ENCODE results near the gene SMYD3.
A peak's percentile ranks its signal among the peaks of the same experiment; 100 is the strongest.
"Not testable (repeated sequence)": the region's sequence is repeated elsewhere in the genome, so short reads cannot be mapped to it uniquely, and the experiment has no call there.

SMYD3 gene

DNA sequence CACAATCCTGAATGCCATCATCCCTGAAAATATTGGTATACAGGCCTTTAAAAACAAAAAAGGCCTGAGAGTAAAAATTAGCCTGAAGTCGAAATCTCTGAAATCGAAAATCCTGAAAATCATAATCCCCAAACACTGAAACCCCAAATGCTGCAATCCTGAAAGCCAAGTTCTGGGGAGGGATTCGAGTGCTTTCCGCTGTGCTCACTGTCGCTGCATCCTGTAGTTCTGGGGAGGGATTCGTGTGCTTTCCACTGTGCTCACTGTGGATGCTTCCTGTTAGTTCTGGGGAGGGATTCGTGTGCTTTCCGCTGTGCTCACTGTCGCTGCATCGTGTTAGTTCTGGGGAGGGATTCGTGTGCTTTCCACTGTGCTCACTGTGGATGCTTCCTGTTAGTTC, 435.5 kb downstream of the SMYD3 start:
- WGBS, 2 experiments (ENCODE audit: insufficient coverage in 2 of 2), result 70 to 72% methylated on average over 5 to 8 of the region's 11 CpGs
- H3K27ac ChIP-seq (ENCODE audit: low read depth, low read length, severe bottlenecking), result not testable (repeated sequence)

DNA sequence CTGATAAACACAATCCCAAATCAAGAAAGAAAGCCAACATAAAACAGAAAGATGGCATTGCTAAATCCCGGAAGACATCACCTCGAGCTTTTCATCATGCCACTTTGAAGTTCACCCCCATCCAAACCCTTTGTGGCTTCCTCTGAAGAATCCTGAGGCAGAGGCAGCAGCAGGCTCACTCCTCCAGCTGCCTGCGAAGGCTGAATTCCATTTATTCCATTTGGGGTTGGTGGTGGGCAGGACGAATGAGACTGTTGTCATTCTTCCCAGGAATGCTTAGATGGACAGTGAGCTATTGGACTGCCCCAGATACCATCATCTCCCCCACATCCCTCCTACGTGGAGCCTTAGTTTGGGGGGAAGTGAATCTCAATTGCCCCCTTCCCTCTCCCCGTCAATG, 437.5 kb downstream of the SMYD3 start:
- Histone ChIP-seq H3K9me3 (ENCODE audit: control insufficient read depth, low read length) (no peaks in the 10 kb centered on the region), H3K27ac (ENCODE audit: low read depth, low read length, severe bottlenecking) (no peak overlapping the region), H3K4me3 (ENCODE audit: extremely low read depth, insufficient read depth, low read length, poor library complexity, severe bottlenecking) (no peak overlapping the region), H3K36me3 (ENCODE audit: control insufficient read depth, insufficient read depth, low read length) (no peaks in the 10 kb centered on the region), H3K4me1 (ENCODE audit: control insufficient read depth, insufficient read depth, low read length, poor library complexity, severe bottlenecking) (peaks cover 8% of the 10 kb centered on the region)
- 71 to 73% methylated on average over 2 to 3 of the region's 6 CpGs for WGBS, 2 experiments (ENCODE audit: insufficient coverage in 2 of 2)

More for the DNA sequence above, 435.5 kb downstream of the SMYD3 start:
- H3K4me3 ChIP-seq (ENCODE audit: extremely low read depth, insufficient read depth, low read length, poor library complexity, severe bottlenecking); H3K9me3 ChIP-seq (ENCODE audit: control insufficient read depth, low read length); H3K36me3 ChIP-seq (ENCODE audit: control insufficient read depth, insufficient read depth, low read length); H3K4me1 ChIP-seq (ENCODE audit: control insufficient read depth, insufficient read depth, low read length, poor library complexity, severe bottlenecking): not testable (repeated sequence)

DNA sequence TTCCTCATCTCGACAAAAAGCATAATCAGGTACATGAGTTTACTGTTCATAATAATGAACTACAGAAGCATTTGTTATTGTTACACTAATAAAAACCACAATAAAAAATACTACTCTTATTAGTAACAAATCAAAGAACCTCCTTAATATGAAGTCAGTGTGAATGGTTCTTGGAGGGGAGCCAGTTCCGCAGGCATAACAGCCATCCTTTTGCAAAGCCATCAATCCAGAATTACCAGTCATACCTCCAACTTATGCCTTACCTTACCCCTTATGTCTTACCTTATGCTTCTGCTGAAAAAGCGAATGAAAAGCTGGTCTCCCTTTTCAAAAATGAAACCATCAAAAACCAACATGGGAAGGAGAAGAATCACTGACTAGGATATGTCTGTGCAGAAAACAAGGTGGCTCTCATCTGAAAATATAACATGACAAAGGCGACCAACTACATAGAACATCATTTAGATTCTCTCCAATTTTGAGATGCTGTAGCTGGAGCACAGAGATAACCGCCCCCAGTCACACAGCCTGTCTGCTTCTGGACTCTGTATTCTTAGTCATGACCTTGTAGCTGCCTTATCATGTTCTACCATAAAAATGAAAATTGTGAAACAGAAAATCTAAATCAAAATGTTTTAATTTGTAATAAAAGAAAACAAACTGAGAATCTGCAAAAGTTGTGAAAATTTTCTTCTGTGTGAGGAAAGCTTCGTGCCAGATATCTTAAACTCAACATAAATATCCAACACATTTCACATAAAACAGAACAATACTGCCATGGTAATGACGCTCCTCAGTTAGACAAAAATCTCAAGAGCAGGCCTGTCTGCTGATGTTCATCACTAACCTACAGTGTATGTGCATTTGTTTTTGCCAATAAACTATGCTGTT, 438.2 kb downstream of the SMYD3 start:
- Histone ChIP-seq H3K4me1 (ENCODE audit: control insufficient read depth, insufficient read depth, low read length, poor library complexity, severe bottlenecking) (peaks cover 8% of the 10 kb centered on the region), H3K36me3 (ENCODE audit: control insufficient read depth, insufficient read depth, low read length) (no peaks in the 10 kb centered on the region), H3K9me3 (ENCODE audit: control insufficient read depth, low read length) (no peaks in the 10 kb centered on the region), H3K4me3 (ENCODE audit: extremely low read depth, insufficient read depth, low read length, poor library complexity, severe bottlenecking) (no peak overlapping the region), H3K27ac (ENCODE audit: low read depth, low read length, severe bottlenecking) (no peak overlapping the region)
- 92 to 100% methylated on average over 1 to 2 of the region's 7 CpGs for WGBS, 2 experiments (ENCODE audit: insufficient coverage in 2 of 2)

DNA sequence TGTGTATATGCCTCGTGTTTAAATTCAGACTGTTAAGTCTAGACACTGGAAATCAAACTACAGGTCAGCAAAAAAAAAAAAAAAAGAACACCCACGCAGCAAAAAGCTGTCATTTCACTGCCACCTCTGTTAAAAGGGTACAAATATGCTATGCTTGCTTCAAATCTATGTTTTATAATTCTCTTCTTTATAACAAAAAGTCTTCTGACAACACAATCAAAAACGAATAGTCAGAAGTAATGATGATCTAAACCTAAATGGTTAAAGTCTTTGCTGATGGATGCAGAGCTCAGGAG, 438.9 kb downstream of the SMYD3 start:
- 67% methylated on average over 1 of the region's 3 CpGs; no CpG with 5 or more reads in 1 of the 2 experiments for WGBS, 2 experiments (ENCODE audit: insufficient coverage in 2 of 2)
- peaks cover 8% of the 10 kb centered on the region for H3K4me1 ChIP-seq (ENCODE audit: control insufficient read depth, insufficient read depth, low read length, poor library complexity, severe bottlenecking)
- no peak overlapping the region for H3K4me3 ChIP-seq (ENCODE audit: extremely low read depth, insufficient read depth, low read length, poor library complexity, severe bottlenecking)
- no peaks in the 10 kb centered on the region for H3K9me3 ChIP-seq (ENCODE audit: control insufficient read depth, low read length)
- H3K36me3 ChIP-seq (ENCODE audit: control insufficient read depth, insufficient read depth, low read length), result no peaks in the 10 kb centered on the region
- H3K27ac ChIP-seq (ENCODE audit: low read depth, low read length, severe bottlenecking), result no peak overlapping the region

DNA sequence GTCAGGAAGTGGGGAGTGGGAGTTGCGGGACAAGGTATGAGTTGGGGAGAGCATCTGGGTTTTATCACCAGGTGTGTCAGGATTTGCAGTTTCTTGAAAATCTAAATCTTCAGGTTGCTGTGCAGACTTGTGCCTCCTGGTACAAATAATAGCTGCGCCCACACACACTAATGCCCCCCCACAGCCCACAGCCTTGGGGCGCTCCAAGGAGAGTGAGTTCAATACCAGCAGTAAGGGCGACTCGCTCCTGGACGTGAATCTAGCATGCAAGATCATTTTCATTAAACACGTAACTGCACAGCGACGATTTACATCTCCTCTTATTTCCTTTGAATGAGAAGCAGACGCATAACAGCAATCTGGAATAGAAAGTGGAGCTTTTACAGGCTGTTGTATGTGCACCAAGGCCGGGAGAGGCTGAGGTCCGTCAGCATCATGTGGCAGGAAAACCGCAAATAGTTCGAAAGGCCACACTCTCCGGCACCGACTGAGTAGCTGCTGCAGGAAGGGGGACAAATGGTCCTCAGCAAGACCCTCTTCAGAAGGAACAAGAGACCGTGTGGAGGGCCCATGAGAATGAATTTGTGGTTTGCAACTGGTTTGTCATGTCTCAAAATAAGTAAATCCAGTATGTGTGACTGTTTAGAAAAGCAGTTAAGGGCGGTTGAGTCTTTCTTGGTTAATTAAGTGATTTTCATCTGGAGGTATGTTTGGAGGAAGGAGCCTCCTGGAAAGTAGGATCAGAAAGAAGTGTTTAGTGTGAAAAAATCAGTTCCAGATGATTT, 439.5 kb downstream of the SMYD3 start:
- no peaks in the 10 kb centered on the region for H3K9me3 ChIP-seq (ENCODE audit: control insufficient read depth, low read length)
- WGBS, 2 experiments (ENCODE audit: insufficient coverage in 2 of 2), result 84 to 86% methylated on average over 16 to 17 of the region's 18 CpGs
- no peak overlapping the region for H3K4me3 ChIP-seq (ENCODE audit: extremely low read depth, insufficient read depth, low read length, poor library complexity, severe bottlenecking)
- H3K4me1 ChIP-seq (ENCODE audit: control insufficient read depth, insufficient read depth, low read length, poor library complexity, severe bottlenecking), result peaks cover 8% of the 10 kb centered on the region
- no peak overlapping the region for H3K27ac ChIP-seq (ENCODE audit: low read depth, low read length, severe bottlenecking)
- H3K36me3 ChIP-seq (ENCODE audit: control insufficient read depth, insufficient read depth, low read length), result no peaks in the 10 kb centered on the region

DNA sequence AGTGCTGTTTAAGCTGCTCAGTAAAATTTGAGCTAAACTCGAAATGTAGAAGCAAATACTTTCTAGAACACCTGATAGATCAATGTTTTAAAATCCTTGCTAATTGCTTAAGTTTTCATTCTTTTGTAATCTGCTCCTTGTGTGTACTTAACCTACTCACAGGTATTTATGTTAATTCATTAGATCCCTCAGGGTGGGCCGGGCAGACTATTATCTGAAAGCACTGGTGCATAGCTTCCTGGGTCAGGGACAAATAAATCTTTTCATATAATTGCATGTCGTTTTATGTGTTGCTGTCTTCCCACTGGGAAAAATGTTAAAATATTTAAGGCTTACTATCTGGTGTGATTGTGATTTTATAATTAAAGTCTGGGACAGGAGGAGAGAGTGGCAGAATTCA, 440.5 kb downstream of the SMYD3 start:
- Histone ChIP-seq H3K9me3 (ENCODE audit: control insufficient read depth, low read length) (no peaks in the 10 kb centered on the region), H3K4me1 (ENCODE audit: control insufficient read depth, insufficient read depth, low read length, poor library complexity, severe bottlenecking) (peaks cover 8% of the 10 kb centered on the region), H3K4me3 (ENCODE audit: extremely low read depth, insufficient read depth, low read length, poor library complexity, severe bottlenecking) (no peak overlapping the region), H3K27ac (ENCODE audit: low read depth, low read length, severe bottlenecking) (no peak overlapping the region), H3K36me3 (ENCODE audit: control insufficient read depth, insufficient read depth, low read length) (no peaks in the 10 kb centered on the region)
- WGBS, 2 experiments (ENCODE audit: insufficient coverage in 2 of 2), result 17 to 25% methylated on average over 1 of the region's 3 CpGs

DNA sequence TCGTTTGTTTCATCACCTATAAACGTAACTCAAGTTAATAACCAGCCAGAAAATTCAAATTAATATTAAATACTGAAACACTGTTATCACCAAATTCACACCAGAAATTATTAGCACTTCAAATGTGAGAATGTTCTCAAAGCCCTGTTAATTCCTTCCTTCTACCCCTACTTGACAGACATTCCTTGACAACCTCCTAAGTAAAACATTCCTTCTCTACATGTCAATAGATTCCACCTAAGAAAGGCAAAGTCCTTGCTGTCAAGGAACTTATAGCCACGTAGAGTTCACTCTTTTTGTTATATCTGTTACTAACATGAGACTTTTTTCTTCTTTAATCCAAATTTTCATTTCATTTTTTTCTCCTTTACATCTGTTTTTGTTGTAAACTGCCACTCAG, 441.5 kb downstream of the SMYD3 start:
- peaks cover 8% of the 10 kb centered on the region for H3K4me1 ChIP-seq (ENCODE audit: control insufficient read depth, insufficient read depth, low read length, poor library complexity, severe bottlenecking)
- H3K27ac ChIP-seq (ENCODE audit: low read depth, low read length, severe bottlenecking), result no peak overlapping the region
- H3K4me3 ChIP-seq (ENCODE audit: extremely low read depth, insufficient read depth, low read length, poor library complexity, severe bottlenecking), result no peak overlapping the region
- H3K9me3 ChIP-seq (ENCODE audit: control insufficient read depth, low read length), result no peaks in the 10 kb centered on the region
- WGBS, 2 experiments (ENCODE audit: insufficient coverage in 2 of 2), result 28 to 68% methylated on average over 2 to 3 of the region's 3 CpGs
- H3K36me3 ChIP-seq (ENCODE audit: control insufficient read depth, insufficient read depth, low read length), result no peaks in the 10 kb centered on the region

DNA sequence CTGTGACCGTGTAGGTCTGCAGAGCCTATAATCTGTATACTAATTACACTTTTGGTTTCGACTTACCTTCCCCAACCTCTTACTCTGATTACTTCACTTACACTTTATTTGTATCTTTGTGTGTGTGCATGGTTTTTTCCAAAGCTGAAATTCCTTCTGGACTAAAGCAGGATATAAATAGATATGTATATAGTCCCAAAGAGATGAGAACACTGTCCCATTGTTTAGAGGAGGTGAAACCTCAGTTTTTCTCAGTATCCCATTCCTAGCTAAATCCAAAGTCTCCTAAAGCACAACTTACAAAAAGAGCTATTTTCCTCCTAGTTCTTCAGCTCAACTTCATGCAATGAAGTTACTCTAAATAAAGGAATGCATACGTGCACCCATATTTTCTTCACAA, 442.2 kb downstream of the SMYD3 start:
- H3K36me3 ChIP-seq (ENCODE audit: control insufficient read depth, insufficient read depth, low read length), result no peaks in the 10 kb centered on the region
- H3K9me3 ChIP-seq (ENCODE audit: control insufficient read depth, low read length), result no peaks in the 10 kb centered on the region
- peak overlapping the region; percentile 1 for H3K27ac ChIP-seq (ENCODE audit: low read depth, low read length, severe bottlenecking)
- H3K4me3 ChIP-seq (ENCODE audit: extremely low read depth, insufficient read depth, low read length, poor library complexity, severe bottlenecking), result no peak overlapping the region
- 60% methylated on average over 1 of the region's 3 CpGs; no CpG with 5 or more reads in 1 of the 2 experiments for WGBS, 2 experiments (ENCODE audit: insufficient coverage in 2 of 2)
- H3K4me1 ChIP-seq (ENCODE audit: control insufficient read depth, insufficient read depth, low read length, poor library complexity, severe bottlenecking), result peaks cover 6% of the 10 kb centered on the region

DNA sequence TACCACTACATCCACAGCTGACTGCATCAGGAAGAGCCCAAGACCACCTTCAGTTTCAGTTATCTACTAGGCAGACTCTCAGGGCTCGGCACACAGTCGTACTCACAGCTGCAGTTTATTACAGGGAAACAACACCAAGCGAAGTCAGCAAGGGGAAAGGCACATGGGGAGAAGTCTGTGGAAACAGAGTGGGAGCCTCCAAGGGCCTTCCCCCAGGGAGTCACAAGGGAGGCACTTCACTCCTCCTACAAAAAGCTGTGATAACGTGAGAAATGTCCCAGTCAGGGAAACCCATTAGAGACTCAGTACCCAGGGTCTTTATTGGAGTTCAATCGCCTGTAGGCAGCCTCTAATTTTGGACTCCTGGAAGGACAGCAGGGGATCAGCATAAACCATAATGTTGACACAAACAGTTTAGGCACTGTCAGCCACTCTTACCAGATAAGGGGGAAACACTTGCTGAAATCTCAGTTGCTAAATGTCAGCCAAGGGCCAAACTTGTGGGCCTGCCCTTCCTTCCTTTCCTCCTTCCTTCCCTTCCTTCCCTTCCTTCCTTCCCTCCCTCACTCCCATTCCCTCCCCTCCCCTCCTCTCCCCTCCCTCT, 444.0 kb downstream of the SMYD3 start:
- Histone ChIP-seq H3K9me3 (ENCODE audit: control insufficient read depth, low read length) (no peaks in the 10 kb centered on the region), H3K36me3 (ENCODE audit: control insufficient read depth, insufficient read depth, low read length) (no peaks in the 10 kb centered on the region), H3K4me1 (ENCODE audit: control insufficient read depth, insufficient read depth, low read length, poor library complexity, severe bottlenecking) (peaks cover 3% of the 10 kb centered on the region), H3K27ac (ENCODE audit: low read depth, low read length, severe bottlenecking) (no peak overlapping the region), H3K4me3 (ENCODE audit: extremely low read depth, insufficient read depth, low read length, poor library complexity, severe bottlenecking) (no peak overlapping the region)
- WGBS, 2 experiments (ENCODE audit: insufficient coverage in 2 of 2), result 80 to 87% methylated on average over 4 to 5 of the region's 5 CpGs

DNA sequence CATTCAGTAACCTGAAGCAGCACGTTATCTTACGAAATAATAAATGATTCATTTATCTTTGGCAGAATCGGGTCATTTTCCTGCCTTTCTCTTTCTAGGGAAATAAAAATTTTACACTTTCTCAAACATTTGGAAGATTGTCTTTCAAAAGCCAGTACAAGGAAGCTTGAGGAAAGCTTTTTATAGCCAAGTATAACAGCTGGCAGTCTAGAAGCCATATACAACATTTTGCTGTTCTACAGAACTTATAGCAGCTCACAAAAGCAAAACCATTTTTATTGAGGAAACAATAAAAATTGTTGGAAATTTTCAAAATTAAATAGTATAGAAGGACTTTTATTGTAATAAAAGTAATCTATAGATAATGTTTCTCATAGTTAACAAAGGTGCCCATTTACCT, 448.6 kb downstream of the SMYD3 start:
- Histone ChIP-seq H3K4me1 (ENCODE audit: control insufficient read depth, insufficient read depth, low read length, poor library complexity, severe bottlenecking) (no peaks in the 10 kb centered on the region), H3K27ac (ENCODE audit: low read depth, low read length, severe bottlenecking) (no peak overlapping the region), H3K9me3 (ENCODE audit: control insufficient read depth, low read length) (no peaks in the 10 kb centered on the region), H3K4me3 (ENCODE audit: extremely low read depth, insufficient read depth, low read length, poor library complexity, severe bottlenecking) (no peak overlapping the region), H3K36me3 (ENCODE audit: control insufficient read depth, insufficient read depth, low read length) (no peaks in the 10 kb centered on the region)
- 90% methylated on average over 2 of the region's 3 CpGs; no CpG with 5 or more reads in 1 of the 2 experiments for WGBS, 2 experiments (ENCODE audit: insufficient coverage in 2 of 2)

Data from mesodermal cell (in vitro differentiated cells).